Activated naive CD4-positive, alpha-beta T cell treated with anti-CD3 and anti-CD28 coated beads, Interleukin-2, amount 50 U/mL, for 16 hours (primary cell): ENCODE data around the gene MDP1.

Experiments
- DNase-seq: peaks from one replicate; pipeline ENCODE4 v3.0.0-alpha.2; 2020

The MDP1 gene

GRCh38 chr14:24179294-24179960 is 36.4 kb downstream of the MDP1 start:
- DNase-seq = no peak

DNA sequence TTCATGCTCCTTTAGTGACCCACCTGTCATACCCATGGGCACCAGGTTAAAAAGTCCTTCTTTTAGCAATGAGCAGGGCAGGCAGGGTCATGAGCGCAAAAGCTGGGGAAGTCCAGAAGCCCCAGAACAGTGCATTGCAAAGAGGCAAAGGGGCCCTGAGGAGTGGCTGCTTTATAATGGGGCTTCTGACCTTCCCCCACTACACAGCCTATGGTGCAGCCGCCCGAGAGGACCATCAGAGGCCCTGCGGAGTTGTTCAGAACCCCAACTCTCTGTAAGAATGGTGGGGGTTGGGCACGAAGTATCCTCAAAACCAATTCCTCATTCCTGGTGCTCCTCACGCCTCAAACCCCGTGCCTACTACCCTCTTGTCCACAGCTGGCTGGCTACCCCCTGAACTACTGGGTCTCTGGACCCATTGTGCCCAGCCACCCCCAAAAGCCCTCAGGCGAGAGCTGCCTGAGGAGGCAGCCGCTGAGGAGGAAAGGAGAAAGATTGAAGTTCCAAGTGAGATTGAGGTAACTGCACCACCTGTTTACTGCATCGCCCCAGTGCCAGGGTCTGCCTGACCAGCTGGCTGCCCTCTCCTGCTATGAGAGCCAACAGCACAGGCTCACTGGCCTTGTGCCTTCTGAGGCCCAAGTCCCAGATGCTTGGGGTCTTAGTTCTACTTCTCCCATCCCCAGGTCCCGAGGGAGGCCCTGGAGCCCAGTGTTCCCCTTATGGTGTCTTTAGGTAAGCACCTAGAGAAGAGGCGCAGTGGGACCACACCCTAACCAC is 37.3 kb downstream of the MDP1 start:
- no peak for DNase-seq

DNA sequence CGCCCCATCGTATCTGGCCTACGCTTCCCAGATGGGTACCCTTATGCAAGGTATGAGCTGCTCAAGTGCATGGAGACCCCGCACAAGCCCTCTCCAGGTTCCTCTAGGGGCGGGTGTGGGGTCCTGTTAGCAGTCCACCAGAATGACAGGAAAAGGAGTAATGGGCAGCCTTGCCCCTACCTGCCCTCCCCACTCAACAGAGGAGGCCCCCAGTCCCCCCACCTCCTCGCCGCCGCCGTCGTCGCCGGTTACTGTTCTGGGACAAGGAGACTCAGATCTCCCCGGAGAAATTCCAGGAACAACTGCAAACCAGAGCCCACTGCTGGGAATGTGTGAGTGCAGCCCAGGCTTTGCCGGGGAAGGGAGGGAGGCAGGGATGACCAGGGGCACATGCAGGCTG is 38.0 kb downstream of the MDP1 start:
- DNase-seq = no peak

GRCh38 chr14:24177041-24177825 is 38.6 kb downstream of the MDP1 start:
- no peak for DNase-seq

DNA sequence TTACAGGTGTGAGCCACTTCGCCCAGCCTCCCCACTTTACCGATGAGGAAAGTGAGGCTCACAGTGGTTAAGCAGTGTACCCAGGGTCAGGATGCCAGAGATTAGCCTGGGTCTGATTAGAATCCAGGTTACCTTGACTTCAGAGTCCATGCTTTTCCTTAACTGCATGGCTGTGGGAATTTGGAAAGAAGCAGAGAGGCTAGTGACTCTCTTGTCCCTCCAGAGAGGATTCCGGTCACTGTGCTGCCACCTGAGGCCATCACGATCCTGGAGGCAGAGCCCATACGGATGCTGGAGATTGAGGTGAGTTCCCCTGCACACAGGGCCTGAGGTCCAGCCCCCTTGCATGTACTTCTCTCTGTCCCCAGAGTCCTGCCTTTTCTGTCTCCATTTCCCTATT is 39.3 kb downstream of the MDP1 start:
- no peak for DNase-seq

DNA sequence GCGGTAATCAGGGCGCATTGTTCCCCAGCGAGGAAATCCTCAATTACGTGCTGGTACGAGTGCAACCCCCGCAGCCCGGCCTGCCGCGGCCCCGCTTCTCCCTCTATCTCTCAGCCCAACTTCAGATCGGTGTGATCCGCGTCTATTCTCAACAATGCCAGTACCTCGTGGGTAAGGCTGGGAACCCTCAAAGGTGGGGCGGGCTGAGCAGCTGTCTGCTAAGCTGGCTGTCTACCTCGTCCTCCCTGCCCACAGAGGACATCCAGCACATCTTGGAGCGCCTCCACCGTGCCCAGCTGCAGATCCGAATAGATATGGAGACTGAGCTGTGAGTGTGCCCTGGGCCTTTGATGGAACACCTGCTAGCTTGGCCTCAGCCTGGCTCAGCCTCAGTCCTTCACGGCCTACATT is 43.0 kb downstream of the MDP1 start:
- DNase-seq = no peak

GRCh38 chr14:24172261-24172860 is 43.5 kb downstream of the MDP1 start:
- DNase-seq = no peak

DNA sequence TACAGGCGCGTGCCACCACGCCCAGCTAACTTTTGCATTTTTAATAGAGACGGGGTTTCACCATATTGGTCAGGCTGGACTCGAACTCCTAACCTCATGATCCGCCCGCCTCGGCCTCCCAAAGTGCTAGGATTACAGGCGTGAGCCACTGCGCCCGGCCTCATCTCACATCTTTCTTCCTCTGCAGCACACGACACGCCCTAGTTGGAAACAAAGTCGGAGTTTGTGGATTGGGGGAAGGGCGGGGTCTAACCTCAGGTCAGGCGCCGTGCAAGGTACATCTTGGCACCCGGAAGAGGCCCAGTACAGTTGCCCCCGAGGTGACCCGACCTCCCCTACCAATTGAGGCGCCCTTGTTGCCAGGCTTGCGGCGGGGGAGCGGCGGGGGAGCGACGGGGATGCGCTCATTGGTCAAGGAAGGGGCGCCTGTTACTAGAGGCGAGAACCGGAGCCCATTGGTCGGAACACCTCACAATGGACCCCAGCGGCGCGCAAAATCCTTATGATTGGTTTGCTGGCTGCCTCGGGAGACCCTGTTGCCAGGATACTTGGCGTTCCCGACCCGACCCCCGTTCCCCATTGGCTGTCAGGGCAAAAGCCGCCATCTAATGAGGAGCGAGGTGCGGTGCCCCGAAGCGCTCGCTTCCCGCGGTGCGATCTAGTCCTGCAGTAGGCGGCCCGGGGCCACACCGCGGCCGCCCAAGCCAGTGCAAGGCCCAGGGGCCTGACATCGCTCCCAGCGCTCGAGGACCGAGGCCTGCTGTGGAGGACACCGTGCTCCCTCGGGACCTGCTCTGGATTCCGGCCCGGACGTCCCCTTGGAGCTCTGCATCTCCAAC is 44.2 kb downstream of the MDP1 start, which contains the start of gene REC8:
Gene REC8 (plus strand): TSS at position 659 of the 839 bp plus-strand sequence. CDS start 473 bp downstream, outside the sequence.
- DNase-seq = peak; percentile 68

GRCh38 chr14:24167469-24168114 is 48.3 kb downstream of the MDP1 start:
- no peak for DNase-seq

GRCh38 chr14:24165785-24166184 is 50.1 kb downstream of the MDP1 start:
- no peak for DNase-seq

- DNase-seq = no peak
Measured at GRCh38 chr14:24164518-24164991, 51.3 kb downstream of the MDP1 start.
